GM06990 (cell line): ENCODE data around the gene EYA3.
A peak's percentile ranks its signal among the peaks of the same experiment; 100 is the strongest.

Experiments
- DNase-seq: peaks from one replicate; pipeline ENCODE4 v3.0.0-alpha.2; 2011; ENCODE audit not compliant: insufficient read length; ENCODE audit errors: extremely low read depth
- H3K27me3 ChIP-seq: replicated peaks from 2 replicates; pipeline ENCODE4 v1.6.0; 2011; ENCODE audit warnings: low read length; ENCODE audit not compliant: control insufficient read depth, insufficient read depth
- H3K36me3 ChIP-seq: 2 replicates; pipeline ENCODE4 v1.5.1; 2011; ENCODE audit warnings: low read length; ENCODE audit not compliant: control insufficient read depth, insufficient read depth
- H3K4me3 ChIP-seq: replicated peaks from 2 replicates; pipeline ENCODE4 v1.5.1; 2011; ENCODE audit warnings: low read depth, mild to moderate bottlenecking, control low read depth, low read length
- CTCF ChIP-seq: IDR thresholded peaks from 2 replicates; pipeline ENCODE4 v1.5.1; 2011; ENCODE audit warnings: low read length, control low read depth, mild to moderate bottlenecking, inconsistent platforms; ENCODE audit not compliant: insufficient read depth, poor library complexity, severe bottlenecking

The EYA3 gene

DNA sequence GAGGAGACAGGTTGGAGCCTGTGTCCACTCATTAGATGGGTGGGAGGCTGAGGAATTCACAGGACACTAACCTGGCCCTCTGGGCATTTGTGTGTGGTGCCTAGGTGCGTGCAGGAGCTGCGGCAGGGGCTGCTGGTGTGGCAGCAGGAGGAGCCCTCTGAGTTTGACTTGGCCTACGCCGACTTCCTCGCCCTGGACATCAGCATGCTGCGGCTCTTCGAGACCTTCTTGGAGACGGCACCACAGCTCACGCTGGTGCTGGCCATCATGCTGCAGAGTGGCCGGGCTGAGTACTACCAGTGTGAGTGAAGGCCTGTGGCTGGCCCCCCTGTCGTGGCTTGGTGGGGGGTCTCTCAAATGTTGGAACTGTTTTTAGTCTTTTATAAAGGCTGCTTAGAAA, 125.0 kb downstream of the EYA3 start:
- peaks cover 4% of the 10 kb centered on the region for H3K36me3 ChIP-seq
- no peaks in the 10 kb centered on the region for H3K27me3 ChIP-seq
- DNase-seq = no peak
- no peak overlapping the region for H3K4me3 ChIP-seq
- no peak for TF ChIP-seq CTCF

GRCh38 chr1:27961646-27962221, 126.7 kb downstream of the EYA3 start:
- no peak overlapping the region for H3K4me3 ChIP-seq

GRCh38 chr1:27960762-27961645, 127.4 kb downstream of the EYA3 start:
- Histone ChIP-seq H3K36me3 (no peaks in the 10 kb centered on the region; the same call in none of the 2 replicates), H3K27me3 (no peaks in the 10 kb centered on the region), H3K4me3 (peak overlapping the region; percentile 71; the same call in 1 of the 2 replicates)
- TF ChIP-seq CTCF = no peak
- DNase-seq = no peak

More at GRCh38 chr1:27961646-27962221, 126.7 kb downstream of the EYA3 start:
- Histone ChIP-seq H3K27me3 (no peaks in the 10 kb centered on the region), H3K36me3 (no peaks in the 10 kb centered on the region; the same call in none of the 2 replicates)
- TF ChIP-seq CTCF = no peak
- no peak for DNase-seq

DNA sequence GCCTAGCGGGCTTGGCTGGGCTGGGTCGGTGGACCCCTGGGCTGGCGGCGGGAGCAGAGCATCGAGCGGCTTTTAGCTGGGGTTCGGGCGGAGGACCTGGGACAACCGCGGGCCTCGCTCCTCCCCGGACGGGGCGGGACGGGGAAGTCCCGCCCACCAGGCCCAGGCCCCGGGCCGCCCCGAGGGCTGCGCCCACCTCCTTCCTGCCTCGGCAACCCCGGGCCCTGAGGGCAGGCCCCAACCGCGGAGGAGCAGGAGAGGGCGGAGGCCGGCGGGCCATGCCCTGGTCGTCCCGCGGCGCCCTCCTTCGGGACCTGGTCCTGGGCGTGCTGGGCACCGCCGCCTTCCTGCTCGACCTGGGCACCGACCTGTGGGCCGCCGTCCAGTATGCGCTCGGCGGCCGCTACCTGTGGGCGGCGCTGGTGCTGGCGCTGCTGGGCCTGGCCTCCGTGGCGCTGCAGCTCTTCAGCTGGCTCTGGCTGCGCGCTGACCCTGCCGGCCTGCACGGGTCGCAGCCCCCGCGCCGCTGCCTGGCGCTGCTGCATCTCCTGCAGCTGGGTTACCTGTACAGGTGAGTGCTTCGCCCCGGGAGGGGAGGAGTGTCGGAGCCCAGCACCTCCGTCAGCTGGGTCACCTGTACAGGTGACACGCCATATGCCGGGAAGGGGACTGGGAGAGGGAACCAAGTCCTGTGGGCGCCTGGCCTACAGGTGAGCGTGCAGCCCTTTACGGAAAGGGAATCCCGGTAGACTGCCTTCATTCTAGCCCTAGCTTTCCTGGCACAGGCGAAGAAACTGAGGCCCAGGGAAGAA, 128.4 kb downstream of the EYA3 start, which contains the start of gene XKR8:
TSS of gene XKR8 (plus strand) at position 182 of the 812 bp plus-strand sequence. CDS start at position 279, 97 bp downstream.
- peak; percentile 87 for DNase-seq
- peak; percentile 49 for TF ChIP-seq CTCF
- Histone ChIP-seq H3K36me3 (no peaks in the 10 kb centered on the region; the same call in 1 of the 2 replicates), H3K4me3 (peak within 1 kb of the TSS; percentile 71), H3K27me3 (no peaks in the 10 kb centered on the region)

GRCh38 chr1:27958513-27958912, 129.9 kb downstream of the EYA3 start:
- Histone ChIP-seq H3K36me3 (no peaks in the 10 kb centered on the region), H3K4me3 (no peak overlapping the region), H3K27me3 (no peaks in the 10 kb centered on the region)
- DNase-seq = no peak
- no peak for TF ChIP-seq CTCF
